HG03520 (cell line): ENCODE results near the gene EPHA10.
"Not testable (repeated sequence)": the region's sequence is repeated elsewhere in the genome, so short reads cannot be mapped to it uniquely, and the experiment has no call there.

Experiments
- ATAC-seq: cut with Tn5 transposase; IDR thresholded peaks from one replicate; pipeline ENCODE4 v1.9.1; 2021; ENCODE audit warnings: mild to moderate bottlenecking, moderate library complexity; ENCODE audit not compliant: unreplicated experiment

EPHA10 gene

GRCh38 chr1:37718181-37718900 is 46.6 kb downstream of the EPHA10 start:
- ATAC-seq = no peak

- ATAC-seq = no peak
Observed at GRCh38 chr1:37717631-37718030, 47.3 kb downstream of the EPHA10 start.

- ATAC-seq = no peak
Observed at GRCh38 chr1:37716321-37716720, 48.6 kb downstream of the EPHA10 start.

- ATAC-seq = no peak
Observed at GRCh38 chr1:37714689-37715088, 50.2 kb downstream of the EPHA10 start.

GRCh38 chr1:37714226-37714625 is 50.7 kb downstream of the EPHA10 start:
- ATAC-seq = no peak

- no peak for ATAC-seq
Observed at GRCh38 chr1:37708471-37708870, 56.4 kb downstream of the EPHA10 start.

GRCh38 chr1:37705399-37705798 is 59.5 kb downstream of the EPHA10 start:
- no peak for ATAC-seq

- ATAC-seq = no peak
Observed at GRCh38 chr1:37704966-37705365, 60.0 kb downstream of the EPHA10 start.

GRCh38 chr1:37703061-37703460 is 61.9 kb downstream of the EPHA10 start:
- ATAC-seq = no peak

GRCh38 chr1:37701051-37701450 is 63.9 kb downstream of the EPHA10 start:
- no peak for ATAC-seq

- ATAC-seq = no peak
Observed at GRCh38 chr1:37699147-37699546, 65.8 kb downstream of the EPHA10 start.

- ATAC-seq = no peak
Observed at GRCh38 chr1:37697737-37698136, 67.2 kb downstream of the EPHA10 start.

GRCh38 chr1:37697090-37697489 is 67.8 kb downstream of the EPHA10 start:
- no peak for ATAC-seq

GRCh38 chr1:37692834-37693175 is 72.1 kb downstream of the EPHA10 start:
- no peak for ATAC-seq

- ATAC-seq = peak; percentile 76
Observed at GRCh38 chr1:37692078-37692833, 72.7 kb downstream of the EPHA10 start, which contains the start of gene CDCA8. Gene CDCA8 (plus strand): TSS chr1:37692516. CDS start chr1:37692691, 175 bp downstream.

- ATAC-seq = no peak
Observed at GRCh38 chr1:37691497-37692077, 73.3 kb downstream of the EPHA10 start.

- ATAC-seq = no peak
Observed at GRCh38 chr1:37688926-37689325, 76.0 kb downstream of the EPHA10 start.

- not testable (repeated sequence) for ATAC-seq
Observed at GRCh38 chr1:37687764-37688163, 77.2 kb downstream of the EPHA10 start.

GRCh38 chr1:37685722-37686121 is 79.2 kb downstream of the EPHA10 start:
- ATAC-seq = no peak

- ATAC-seq = not testable (repeated sequence)
Observed at GRCh38 chr1:37684182-37684581, 80.7 kb downstream of the EPHA10 start.

- no peak for ATAC-seq
Observed at GRCh38 chr1:37682334-37682987, 82.5 kb downstream of the EPHA10 start.
